Measurements from ENCODE around the gene DNAAF3. TPM values are rescaled to one million over a fixed set of nuclear protein-coding genes. Genes with fewer than 3 reads are reported as not detected.

Gene DNAAF3
- total RNA-seq, 2 donors from 2014 or later: 1.6 to 2.4 TPM

DNA sequence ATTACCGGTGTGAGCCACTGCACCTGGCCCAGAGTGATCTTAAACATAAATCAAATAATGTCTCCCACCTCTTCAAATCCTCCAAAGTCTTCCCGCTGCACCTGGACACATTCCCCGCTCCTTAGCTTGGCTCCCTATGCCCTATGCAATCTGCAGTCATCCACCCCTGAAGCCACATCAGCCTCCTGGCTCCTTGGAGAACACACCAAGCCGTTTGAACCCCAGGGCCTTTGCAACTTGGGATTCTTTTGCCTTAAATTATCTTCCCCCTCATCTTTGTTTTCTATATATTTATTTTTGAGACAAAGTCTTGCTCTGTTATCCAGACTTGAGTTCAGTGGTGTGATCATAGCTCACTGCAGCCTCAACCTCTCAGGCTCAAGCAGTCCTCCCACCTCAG, 2.7 kb upstream of the DNAAF3 start:
- H3K4me1 ChIP-seq: peaks cover 5% of the 10 kb centered on the region
- H3K27me3 ChIP-seq: peaks cover 29% of the 10 kb centered on the region
- H3K27ac ChIP-seq: no peak overlapping the region
- no peak overlapping the region for H3K9ac ChIP-seq (ENCODE audit: low read depth in 2 of 2, low read length in 2 of 2)
- no peak for DNase-seq
- H3K9me3 ChIP-seq: no peaks in the 10 kb centered on the region
- intact Hi-C loops (cut with DNase I): no loop called here
- H3K36me3 ChIP-seq: no peaks in the 10 kb centered on the region
- no peak overlapping the region for H3K4me3 ChIP-seq
- TF ChIP-seq, protein P1, sequence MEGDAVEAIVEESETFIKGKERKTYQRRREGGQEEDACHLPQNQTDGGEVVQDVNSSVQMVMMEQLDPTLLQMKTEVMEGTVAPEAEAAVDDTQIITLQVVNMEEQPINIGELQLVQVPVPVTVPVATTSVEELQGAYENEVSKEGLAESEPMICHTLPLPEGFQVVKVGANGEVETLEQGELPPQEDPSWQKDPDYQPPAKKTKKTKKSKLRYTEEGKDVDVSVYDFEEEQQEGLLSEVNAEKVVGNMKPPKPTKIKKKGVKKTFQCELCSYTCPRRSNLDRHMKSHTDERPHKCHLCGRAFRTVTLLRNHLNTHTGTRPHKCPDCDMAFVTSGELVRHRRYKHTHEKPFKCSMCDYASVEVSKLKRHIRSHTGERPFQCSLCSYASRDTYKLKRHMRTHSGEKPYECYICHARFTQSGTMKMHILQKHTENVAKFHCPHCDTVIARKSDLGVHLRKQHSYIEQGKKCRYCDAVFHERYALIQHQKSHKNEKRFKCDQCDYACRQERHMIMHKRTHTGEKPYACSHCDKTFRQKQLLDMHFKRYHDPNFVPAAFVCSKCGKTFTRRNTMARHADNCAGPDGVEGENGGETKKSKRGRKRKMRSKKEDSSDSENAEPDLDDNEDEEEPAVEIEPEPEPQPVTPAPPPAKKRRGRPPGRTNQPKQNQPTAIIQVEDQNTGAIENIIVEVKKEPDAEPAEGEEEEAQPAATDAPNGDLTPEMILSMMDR (IDR thresholded peaks at IDR 0.05): no peak

DNA sequence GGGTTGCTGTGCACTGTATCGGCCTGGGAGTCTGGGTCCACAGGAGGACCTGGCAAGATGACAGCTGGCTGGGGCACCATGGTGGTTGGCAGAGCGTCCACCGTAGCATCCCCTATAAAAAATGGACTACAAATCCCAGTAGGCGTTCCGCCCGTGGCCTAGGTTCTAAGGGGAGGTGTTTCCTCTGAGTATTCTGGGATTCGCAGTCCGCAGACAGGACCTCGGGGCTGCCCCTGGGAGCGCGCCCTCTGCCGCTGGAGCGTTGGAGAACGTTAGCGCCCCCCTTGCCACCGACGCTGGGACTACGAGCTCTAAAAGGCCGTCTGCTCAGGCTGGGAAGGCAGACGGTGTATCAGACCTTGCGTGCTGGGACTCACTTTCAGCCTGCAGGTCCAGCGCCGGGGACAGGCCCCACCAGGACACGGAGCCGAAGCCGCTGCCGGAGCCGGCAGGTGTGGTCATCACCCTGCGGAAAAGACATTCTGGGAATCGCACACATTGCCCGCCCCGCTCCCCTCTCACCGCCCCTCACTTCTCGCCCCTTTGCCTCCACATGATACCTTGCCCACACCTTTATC, 372 bp downstream of the DNAAF3 start:
- intact Hi-C loops (cut with DNase I): no loop called here
- H3K27me3 ChIP-seq: peaks cover 31% of the 10 kb centered on the region
- DNase-seq: peak; percentile 56

DNA sequence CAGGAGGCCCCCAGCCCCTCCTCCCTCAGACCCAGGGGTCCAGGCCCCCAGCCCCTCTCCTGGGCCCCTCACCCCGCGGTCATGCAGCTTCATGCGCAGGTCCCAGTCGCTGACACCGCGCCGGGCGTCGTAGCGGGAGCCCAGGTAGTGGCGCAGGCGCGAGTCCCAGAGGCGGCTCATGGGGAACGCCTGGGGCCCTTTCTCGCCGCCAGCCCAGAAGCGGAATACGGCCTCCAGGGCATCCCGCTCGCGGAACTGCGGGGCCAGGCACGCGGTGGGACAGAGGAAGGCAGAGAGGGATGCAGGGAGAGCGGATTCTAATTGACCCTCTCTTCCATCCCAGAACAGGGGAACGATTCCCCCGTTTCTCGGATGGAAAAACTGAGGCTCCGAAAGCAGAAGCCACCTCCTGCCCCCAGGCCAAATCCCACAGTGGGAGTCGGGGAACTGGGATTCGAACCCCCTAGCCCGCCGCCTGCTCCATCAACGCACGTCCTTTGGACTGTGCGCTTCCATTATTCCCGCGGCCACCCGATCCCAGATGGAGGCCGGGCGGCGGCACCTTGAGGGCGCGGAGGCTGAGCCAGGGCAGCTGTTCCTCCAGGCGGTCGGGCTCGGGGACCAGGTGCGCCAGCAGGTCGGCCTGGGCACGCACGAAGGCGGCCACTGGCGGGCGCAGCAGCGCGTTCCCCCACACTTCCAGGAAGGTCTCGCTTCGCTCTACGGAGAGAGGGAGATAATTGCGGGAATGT, 4.7 kb downstream of the DNAAF3 start:
- no peak for DNase-seq
- intact Hi-C loops (cut with DNase I): no loop called here
- H3K36me3 ChIP-seq: no peaks in the 10 kb centered on the region
- H3K27ac ChIP-seq: no peak overlapping the region
- H3K4me1 ChIP-seq: no peaks in the 10 kb centered on the region
- no peak overlapping the region for H3K4me3 ChIP-seq
- H3K9ac ChIP-seq (ENCODE audit: low read depth in 2 of 2, low read length in 2 of 2): no peak overlapping the region
- H3K9me3 ChIP-seq: no peaks in the 10 kb centered on the region
- TF ChIP-seq, protein P1 (IDR thresholded peaks at IDR 0.05): no peak
- peaks cover 20% of the 10 kb centered on the region for H3K27me3 ChIP-seq

More for the DNA sequence above, 372 bp downstream of the DNAAF3 start:
- no peak overlapping the region for H3K27ac ChIP-seq
- no peaks in the 10 kb centered on the region for H3K36me3 ChIP-seq
- peak overlapping the region; percentile 43 for H3K4me3 ChIP-seq
- H3K9me3 ChIP-seq: no peaks in the 10 kb centered on the region
- H3K4me1 ChIP-seq: peaks cover 5% of the 10 kb centered on the region
- TF ChIP-seq, protein P1 (IDR thresholded peaks at IDR 0.05): peak; percentile 27
- no peak overlapping the region for H3K9ac ChIP-seq (ENCODE audit: low read depth in 2 of 2, low read length in 2 of 2)

DNA sequence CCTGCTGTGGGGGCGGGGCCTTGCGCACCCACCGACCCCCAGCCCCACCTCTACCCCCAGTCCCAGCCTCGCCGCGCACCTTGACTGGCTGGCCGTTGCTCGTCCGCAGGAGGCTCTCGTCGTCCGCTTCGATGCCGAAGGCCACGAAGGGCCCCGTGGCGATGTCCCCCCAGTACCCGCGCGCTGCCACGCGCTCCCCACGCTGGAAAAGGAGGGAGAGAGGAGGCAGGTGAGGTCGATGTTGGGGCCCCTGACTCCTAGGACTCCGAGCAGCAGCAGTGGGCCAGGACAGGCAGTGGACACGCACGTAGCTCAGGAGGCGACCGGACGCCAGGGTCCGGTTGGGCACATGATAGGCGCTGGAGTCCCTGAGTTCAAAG, 5.4 kb downstream of the DNAAF3 start:
- peaks cover 21% of the 10 kb centered on the region for H3K27me3 ChIP-seq
- H3K9me3 ChIP-seq: no peaks in the 10 kb centered on the region
- no peaks in the 10 kb centered on the region for H3K36me3 ChIP-seq
- intact Hi-C loops (cut with DNase I): no loop called here
- no peak overlapping the region for H3K27ac ChIP-seq
- TF ChIP-seq, protein P1 (IDR thresholded peaks at IDR 0.05): no peak
- H3K4me1 ChIP-seq: no peaks in the 10 kb centered on the region
- H3K9ac ChIP-seq (ENCODE audit: low read depth in 2 of 2, low read length in 2 of 2): no peak overlapping the region
- no peak overlapping the region for H3K4me3 ChIP-seq
- DNase-seq: no peak

DNA sequence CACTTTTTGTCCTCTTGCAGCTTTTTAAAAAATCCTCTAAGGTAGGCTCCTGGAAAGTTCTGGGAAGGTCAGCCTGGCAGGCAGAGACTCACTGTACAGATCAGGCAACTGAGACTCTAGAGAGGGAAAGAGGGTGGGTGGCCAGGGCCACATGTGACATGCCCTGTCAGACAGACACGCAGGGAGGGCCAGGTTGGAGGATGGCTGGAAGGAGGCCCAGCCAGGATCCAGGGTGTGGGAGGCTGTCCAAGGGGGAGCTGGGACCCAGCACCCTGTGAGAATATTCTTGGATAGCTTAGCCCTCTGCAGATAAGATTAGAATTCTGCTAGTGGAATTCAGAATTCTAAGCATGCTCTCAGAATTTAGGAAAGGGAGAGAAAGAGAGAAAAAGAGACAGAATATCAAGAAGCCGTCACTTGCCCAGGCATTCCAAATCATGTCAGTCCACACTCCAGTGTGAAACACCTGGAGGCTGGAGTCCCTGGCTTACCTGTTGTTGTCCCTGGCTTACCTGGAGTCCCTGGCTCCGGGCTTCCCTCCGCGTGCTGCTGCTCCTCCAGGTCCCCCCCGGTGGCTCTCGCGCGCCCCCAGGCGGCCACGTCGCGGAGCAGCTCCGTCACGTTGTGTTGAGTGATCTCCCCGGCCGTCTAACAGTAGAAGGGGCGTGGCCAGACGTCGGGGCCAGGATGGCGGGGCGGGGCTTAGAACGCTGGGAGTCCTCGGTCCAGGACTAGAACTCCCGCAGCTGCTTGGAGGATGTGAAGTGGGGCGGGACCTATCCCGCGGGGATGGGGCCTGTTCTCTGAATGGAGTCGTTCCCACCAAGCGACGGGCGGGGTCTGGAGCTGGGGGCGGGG, 6.1 kb downstream of the DNAAF3 start:
- Histone ChIP-seq H3K9me3 (no peaks in the 10 kb centered on the region), H3K4me3 (no peak overlapping the region), H3K9ac (ENCODE audit: low read depth in 2 of 2, low read length in 2 of 2) (no peak overlapping the region), H3K27ac (no peak overlapping the region), H3K36me3 (no peaks in the 10 kb centered on the region), H3K4me1 (no peaks in the 10 kb centered on the region), H3K27me3 (peaks cover 21% of the 10 kb centered on the region)
- intact Hi-C loops (cut with DNase I): no loop called here
- DNase-seq: peak; percentile 92
- TF ChIP-seq, protein P1 (IDR thresholded peaks at IDR 0.05): peak; percentile 85
